GM10847 (cell line): ENCODE results near the gene RASL10A.

Experiments used
- POLR2A ChIP-seq: IDR thresholded peaks from 2 replicates; pipeline ENCODE4 v1.6.1; 2011; ENCODE audit not compliant: insufficient read length; ENCODE audit errors: extremely low read depth

The RASL10A gene

DNA sequence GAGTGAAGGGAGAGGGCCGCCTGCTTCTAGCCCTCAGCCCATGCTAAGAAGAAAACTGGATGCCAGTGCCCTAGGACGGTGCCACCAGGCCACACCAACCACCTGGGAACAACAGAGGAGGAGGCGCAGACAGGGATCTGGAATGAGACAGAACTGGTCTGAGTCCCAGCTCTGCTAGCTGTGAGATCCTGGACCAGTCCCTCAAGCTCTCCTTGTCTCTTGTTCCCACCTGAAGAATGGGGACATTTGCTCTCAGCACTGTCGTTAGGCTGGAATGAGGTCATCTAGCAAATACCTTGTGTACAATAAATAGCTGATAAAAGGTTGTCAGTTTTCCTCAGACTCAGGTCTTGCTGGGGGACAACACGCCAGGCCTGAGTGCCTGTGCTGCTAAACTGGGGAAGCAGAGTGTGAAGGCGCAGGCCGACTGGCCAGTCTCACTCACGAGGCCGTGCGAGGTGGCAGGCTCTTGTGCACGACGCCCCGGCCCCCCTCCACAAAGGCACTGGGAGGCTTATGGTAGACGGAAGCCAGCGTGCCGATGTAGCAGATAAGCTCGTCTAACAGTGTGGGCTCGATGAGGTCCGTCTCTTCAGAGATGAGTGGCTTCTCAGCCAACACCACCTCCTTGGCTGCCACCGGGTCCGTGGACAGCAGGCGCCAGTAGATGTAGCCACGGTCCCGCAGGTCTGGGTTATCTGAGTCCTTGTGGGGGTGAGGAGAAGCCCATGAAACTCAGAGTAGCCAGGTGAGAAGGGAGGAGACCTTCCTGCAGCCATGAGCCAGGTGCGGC lies 25.8 kb upstream of the RASL10A start:
- TF ChIP-seq POLR2A: no peak

DNA sequence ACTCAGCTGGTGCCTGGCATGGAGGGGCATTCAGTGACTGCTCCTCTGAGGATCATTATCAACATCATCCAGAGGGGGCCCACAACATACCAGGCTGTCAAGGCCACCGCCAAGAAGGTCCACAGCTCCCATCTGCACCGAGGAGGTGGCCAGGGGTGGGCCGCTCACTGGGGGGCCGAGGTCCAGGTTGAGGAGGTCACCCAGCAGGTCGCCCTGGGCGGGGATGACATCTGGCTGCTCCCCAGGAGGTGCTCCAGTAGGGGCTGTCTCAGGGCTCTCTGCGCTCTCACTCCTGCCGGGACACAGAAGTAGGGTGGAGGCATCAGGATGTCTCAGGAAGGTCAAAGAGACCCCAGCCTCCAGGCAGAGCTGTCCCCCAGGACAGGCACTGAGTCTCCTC lies 25.1 kb upstream of the RASL10A start:
- no peak for TF ChIP-seq POLR2A

- no peak for TF ChIP-seq POLR2A
Observed at GRCh38 chr22:29339381-29340235, 24.1 kb upstream of the RASL10A start.

GRCh38 chr22:29338398-29338797 lies 22.9 kb upstream of the RASL10A start:
- no peak for TF ChIP-seq POLR2A

DNA sequence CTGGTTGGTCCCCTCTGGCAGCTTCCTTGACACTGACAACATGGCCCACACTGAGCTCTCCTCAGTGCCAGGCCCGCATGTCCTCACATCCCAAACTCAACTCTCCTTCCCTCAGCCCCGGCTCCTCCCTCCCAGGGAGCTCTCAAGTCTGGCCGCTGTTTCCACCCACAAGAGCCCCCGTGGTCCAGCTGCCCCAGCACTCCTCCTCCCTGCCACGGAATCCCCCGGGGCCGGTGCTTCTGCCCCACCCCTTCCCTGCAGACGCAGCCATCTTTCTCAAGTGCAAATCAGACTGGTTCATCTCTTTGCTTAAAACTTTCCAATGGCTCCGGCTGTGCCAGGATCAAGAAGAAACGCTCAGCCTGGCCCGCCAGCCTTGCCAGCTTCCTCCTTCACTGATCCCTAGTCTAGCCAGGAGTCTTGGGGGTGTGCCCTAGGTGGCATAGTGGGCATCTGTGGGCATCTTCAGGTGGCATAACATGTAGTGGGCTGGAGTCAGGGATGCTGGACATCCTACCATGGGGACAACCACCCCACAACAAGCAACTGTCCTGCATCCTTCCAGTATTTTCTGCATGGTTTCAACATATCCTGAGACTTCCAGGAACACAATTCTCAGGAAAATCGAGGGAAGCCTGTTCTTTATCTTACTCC lies 22.3 kb upstream of the RASL10A start:
- TF ChIP-seq POLR2A: no peak

DNA sequence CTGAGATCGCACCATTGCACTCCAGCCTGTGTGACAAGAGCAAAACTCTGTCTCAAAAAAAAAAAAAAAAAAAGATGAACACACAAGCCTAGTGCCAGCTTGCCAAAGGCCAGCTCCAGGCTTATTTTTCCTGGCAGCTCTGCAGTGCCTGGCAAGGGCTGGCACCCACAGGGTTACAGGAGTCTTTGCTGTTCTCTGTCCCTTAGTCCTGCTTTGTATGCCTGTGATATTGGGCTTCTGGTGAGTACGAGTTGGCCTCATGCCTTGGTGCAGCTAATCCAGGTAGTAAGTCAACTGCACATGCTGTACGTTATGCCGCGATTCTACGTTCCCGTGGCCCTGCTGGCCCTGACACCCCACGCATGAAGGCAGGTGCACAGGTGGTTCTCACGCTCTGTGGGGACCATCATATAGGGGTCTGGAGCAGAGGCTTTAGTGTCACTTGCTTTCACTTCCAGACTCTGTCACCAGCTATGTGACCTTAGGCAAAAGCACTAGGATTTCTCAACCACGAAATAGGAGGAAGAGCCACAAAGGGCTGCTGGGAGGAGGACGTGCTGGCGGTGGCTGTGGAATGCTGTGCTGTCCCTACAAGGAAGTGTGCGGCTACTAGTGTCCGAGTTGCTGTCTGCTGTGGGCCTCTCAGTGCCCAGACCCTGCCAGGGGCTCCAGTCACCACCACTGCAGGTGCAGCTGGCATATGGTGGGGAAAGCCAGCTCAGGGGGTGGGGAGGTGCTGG lies 21.4 kb upstream of the RASL10A start:
- TF ChIP-seq POLR2A: no peak

- TF ChIP-seq POLR2A: no peak
Observed at GRCh38 chr22:29335656-29336055, 20.2 kb upstream of the RASL10A start.

DNA sequence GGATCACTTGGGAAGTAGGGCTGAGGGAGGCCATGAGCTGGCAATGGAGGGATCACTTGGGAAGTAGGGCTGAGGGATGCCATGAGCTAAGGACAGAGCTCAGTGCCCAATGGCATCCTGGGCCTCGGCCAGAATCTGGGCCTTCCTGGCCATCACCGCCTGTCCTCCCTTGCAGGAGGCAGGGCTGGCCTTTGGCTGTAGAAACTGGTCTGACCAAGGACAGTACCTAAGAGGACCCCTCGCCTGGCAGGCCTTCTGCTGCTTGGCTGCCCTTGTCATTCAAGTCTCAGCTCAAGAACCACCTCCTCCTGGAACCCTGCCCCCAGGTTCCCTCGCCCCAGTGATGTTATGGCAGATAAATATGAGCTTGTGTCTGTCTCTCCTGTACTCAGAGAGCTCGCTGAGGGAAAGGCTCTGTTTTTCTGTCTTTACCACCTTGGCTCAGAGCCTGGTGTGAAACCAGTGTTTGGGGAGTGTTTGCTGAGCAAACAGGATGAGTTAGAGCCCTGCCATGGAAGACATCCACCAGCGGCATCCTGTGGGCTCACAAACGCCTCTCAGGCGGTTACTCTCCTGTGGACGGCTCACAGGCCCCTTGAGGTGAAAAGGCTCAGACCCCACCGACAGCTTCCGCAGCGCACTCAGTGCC lies 19.3 kb upstream of the RASL10A start:
- TF ChIP-seq POLR2A: no peak

DNA sequence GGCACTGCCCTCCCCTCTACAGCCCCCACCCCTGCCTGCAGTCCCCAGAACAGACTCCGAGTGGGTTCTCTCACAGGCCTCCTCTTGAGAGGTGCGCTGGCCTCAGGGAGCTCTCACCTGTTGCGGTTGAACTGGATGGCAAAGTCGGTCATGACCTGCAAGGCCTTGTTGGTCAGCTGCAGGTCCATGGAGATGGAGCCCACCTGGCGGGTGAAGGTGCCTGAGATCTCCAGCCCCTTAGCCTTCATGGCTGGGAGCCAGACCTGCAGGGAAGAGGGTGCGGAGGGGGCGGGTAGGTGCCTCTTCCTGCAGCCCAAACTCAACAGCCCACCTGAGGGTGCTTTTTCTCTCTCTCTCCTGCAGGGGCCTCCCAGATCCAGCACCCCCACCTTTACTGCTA lies 18.7 kb upstream of the RASL10A start:
- no peak for TF ChIP-seq POLR2A

GRCh38 chr22:29332886-29333496 lies 17.5 kb upstream of the RASL10A start:
- no peak for TF ChIP-seq POLR2A

- no peak for TF ChIP-seq POLR2A
Observed at GRCh38 chr22:29331658-29332300, 16.3 kb upstream of the RASL10A start.

DNA sequence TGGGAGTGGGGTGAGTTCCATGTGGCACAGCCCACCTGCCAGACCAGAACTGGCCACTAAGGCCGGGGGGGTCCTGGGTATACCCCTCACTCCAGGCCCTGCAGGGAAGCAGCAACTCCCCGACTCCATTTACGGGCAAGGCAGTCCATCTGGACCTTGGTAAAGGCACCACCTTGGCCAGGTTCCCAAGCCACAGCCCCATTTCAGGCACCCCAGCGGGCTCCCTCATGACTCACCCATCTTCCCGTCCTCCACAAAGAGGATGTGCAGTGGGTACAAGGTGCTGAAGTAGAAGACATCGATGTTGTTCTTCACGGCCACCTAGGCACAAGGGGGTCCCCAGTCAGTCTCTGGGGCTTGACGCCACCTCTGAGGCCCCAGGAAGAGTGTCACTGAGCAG lies 15.7 kb upstream of the RASL10A start:
- TF ChIP-seq POLR2A: no peak

DNA sequence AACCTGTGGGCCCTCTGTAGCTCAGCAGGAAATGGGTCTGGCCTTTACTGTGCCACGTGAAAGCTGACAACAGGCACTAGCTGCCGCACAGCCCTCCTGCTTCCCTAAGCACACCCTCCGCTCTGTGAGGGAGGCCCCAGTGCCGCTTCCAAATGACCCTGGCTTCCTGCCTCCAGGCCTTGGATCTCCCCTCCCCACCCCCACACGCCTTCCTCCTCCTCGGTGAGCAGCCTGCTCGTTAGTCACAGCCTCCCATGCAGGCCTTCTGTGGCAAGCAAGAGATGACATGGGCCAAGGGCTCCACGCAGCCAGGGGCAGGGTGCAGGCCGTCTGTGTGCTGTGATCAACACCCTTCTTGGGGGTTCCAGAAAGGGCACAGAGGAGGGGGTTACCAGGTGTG lies 15.3 kb upstream of the RASL10A start:
- TF ChIP-seq POLR2A: no peak

DNA sequence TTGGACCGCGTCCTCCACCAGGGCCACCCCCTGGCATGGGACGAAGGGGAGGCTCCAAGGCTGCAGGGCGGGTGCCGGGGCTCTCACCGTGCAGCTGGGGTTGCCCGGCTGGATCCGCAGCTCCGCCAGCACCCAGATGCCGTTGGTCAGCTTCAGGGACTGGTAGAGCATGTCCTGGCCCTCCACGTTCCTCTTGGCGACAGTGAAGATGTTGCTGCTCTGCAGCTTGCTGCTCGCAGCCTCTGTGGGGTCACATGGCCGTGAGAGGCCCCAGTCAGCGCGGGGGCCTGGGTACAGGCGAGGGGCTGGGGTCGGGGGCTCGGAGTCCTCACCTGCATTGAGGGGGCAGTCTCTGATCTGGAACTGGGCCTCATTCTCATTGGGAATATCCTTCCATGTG lies 14.8 kb upstream of the RASL10A start:
- no peak for TF ChIP-seq POLR2A
